ENCODE data around the gene ARRDC3. TPM values are rescaled to one million over a fixed set of nuclear protein-coding genes. Genes with fewer than 3 reads are reported as not detected.
"Not testable (repeated sequence)": the region's sequence is repeated elsewhere in the genome, so short reads cannot be mapped to it uniquely, and the experiment has no call there.

The ARRDC3 gene
- total RNA-seq, 2 donors from 2014 or later, result 30.5 to 60.7 TPM

DNA sequence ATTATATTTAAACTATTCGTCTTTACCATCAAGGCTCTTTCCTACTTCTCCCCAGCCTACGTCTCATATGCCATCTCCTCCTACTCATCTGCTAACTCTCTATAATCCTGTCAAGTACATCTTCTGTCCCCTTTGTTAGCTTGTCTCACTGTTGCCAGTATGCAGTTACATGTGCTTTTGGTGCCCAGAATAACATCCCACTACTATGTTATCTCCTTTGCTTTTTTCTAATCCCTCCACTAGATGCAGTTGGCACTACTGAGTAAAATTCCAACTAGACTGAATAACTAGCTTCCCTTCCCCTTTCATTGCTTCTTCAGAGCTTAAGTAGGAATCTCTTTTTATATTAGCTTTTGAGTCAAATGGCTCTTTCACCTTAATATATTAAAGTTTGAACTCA lies 3.0 kb upstream of the ARRDC3 start:
- H3K4me3 ChIP-seq (ENCODE audit: low read length), result no peak overlapping the region
- no peaks in the 10 kb centered on the region for H3K36me3 ChIP-seq (ENCODE audit: control insufficient read depth, insufficient read depth, low read length)
- TF ChIP-seq, protein P1, sequence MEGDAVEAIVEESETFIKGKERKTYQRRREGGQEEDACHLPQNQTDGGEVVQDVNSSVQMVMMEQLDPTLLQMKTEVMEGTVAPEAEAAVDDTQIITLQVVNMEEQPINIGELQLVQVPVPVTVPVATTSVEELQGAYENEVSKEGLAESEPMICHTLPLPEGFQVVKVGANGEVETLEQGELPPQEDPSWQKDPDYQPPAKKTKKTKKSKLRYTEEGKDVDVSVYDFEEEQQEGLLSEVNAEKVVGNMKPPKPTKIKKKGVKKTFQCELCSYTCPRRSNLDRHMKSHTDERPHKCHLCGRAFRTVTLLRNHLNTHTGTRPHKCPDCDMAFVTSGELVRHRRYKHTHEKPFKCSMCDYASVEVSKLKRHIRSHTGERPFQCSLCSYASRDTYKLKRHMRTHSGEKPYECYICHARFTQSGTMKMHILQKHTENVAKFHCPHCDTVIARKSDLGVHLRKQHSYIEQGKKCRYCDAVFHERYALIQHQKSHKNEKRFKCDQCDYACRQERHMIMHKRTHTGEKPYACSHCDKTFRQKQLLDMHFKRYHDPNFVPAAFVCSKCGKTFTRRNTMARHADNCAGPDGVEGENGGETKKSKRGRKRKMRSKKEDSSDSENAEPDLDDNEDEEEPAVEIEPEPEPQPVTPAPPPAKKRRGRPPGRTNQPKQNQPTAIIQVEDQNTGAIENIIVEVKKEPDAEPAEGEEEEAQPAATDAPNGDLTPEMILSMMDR (conservative IDR thresholded peaks at IDR 0.05), result peak; percentile 40
- 86% methylated on average over 2 of the region's 2 CpGs; no CpG with 5 or more reads in 1 of the 2 experiments for whole genome bisulfite sequencing, 2 experiments (ENCODE audit: insufficient coverage in 1 of 2, insufficient read length in 1 of 2)
- H3K4me1 Mint-ChIP-seq, result peaks cover 8% of the 10 kb centered on the region
- H3K4me1 ChIP-seq (ENCODE audit: control insufficient read depth, insufficient read depth, low read length), result no peaks in the 10 kb centered on the region
- H3K27ac Mint-ChIP-seq, result no peak overlapping the region
- H3K9ac ChIP-seq (ENCODE audit: extremely low read depth, low read length, poor library complexity, severe bottlenecking), result no peak overlapping the region
- no peaks in the 10 kb centered on the region for H3K27me3 Mint-ChIP-seq (ENCODE audit: insufficient read depth)
- H3K9me3 Mint-ChIP-seq, result peaks cover 7% of the 10 kb centered on the region
- peaks cover 4% of the 10 kb centered on the region for H3K9me3 ChIP-seq (ENCODE audit: control insufficient read depth, low read length)
- no peak overlapping the region for H3K4me3 Mint-ChIP-seq
- DNase-seq, result no peak
- H3K36me3 Mint-ChIP-seq (ENCODE audit: low read depth), result peaks cover 5% of the 10 kb centered on the region
- no peak overlapping the region for H3K27ac ChIP-seq (ENCODE audit: low read depth, low read length)
- H3K27me3 ChIP-seq (ENCODE audit: control insufficient read depth, insufficient read depth, low read length, poor library complexity, severe bottlenecking), result no peaks in the 10 kb centered on the region

DNA sequence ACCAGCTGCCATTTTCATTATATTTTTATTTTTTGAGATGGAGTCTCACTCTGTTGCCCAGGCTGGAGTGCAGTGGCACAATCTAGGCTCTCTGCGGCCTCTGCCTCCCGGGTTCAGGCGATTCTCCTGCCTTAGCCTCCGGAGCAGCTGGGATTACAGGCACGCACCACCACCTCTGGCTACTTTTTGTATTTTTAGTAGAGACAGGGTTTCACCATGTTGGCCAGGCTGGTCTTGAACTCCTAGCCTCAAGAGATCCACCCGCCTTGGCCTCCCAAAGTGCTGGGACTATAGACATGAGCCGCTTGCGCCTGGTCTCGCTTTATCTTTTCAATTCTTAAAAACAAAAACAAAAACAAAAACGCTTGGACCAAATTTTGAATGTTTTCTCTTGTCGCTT lies 2.5 kb upstream of the ARRDC3 start:
- not testable (repeated sequence) for H3K27ac ChIP-seq (ENCODE audit: low read depth, low read length); H3K36me3 Mint-ChIP-seq (ENCODE audit: low read depth); H3K4me3 ChIP-seq (ENCODE audit: low read length); H3K36me3 ChIP-seq (ENCODE audit: control insufficient read depth, insufficient read depth, low read length); H3K27me3 ChIP-seq (ENCODE audit: control insufficient read depth, insufficient read depth, low read length, poor library complexity, severe bottlenecking); H3K4me3 Mint-ChIP-seq; DNase-seq; H3K4me1 Mint-ChIP-seq; H3K9me3 Mint-ChIP-seq; H3K27ac Mint-ChIP-seq; H3K9ac ChIP-seq (ENCODE audit: extremely low read depth, low read length, poor library complexity, severe bottlenecking); H3K9me3 ChIP-seq (ENCODE audit: control insufficient read depth, low read length); H3K4me1 ChIP-seq (ENCODE audit: control insufficient read depth, insufficient read depth, low read length); H3K27me3 Mint-ChIP-seq (ENCODE audit: insufficient read depth)
- 88 to 94% methylated on average over 10 to 11 of the region's 11 CpGs for WGBS, 2 experiments (ENCODE audit: insufficient coverage in 1 of 2, insufficient read length in 1 of 2)

DNA sequence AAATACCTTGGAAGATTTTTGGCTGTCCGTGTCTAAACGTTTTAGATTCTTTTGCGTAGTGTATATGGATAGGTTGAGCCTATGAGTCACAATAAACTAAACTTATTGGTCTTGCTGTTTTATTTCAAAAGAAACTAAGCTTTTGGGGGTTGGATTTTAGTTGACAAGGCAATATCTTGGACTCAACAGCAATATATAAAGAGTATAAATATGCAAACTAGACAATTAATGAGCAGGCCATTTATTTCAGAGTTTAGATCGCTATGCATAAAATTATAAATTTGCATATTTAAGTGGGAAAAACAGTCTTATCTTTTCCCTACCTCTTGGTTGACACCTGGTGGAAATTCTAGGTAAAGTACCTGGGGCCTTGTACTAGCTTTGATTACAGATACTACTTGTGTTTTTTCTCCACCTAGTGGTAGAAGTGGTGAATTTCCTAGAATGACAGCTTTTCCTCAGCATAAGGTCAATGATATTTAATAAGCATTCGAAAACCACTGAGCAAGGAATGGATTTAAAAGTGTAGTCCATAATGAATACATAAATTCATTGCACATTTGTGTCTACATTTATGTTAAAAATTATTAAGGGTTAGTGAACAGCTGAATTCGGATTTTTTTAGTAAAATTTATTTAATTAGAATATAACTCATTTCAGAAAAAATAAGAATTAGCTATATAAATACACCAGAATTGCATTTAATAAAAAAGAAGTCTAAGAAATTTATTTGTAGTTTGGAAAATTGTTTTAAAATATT lies 1.7 kb upstream of the ARRDC3 start:
- TF ChIP-seq, protein P1 (conservative IDR thresholded peaks at IDR 0.05), result peak; percentile 98
- Mint-ChIP-seq H3K27me3 (ENCODE audit: insufficient read depth) (no peaks in the 10 kb centered on the region), H3K36me3 (ENCODE audit: low read depth) (peaks cover 5% of the 10 kb centered on the region), H3K4me1 (peaks cover 8% of the 10 kb centered on the region), H3K9me3 (peaks cover 7% of the 10 kb centered on the region), H3K4me3 (peak overlapping the region; percentile 82), H3K27ac (peak overlapping the region; percentile 96)
- DNase-seq, result peak; percentile 66
- Histone ChIP-seq H3K27me3 (ENCODE audit: control insufficient read depth, insufficient read depth, low read length, poor library complexity, severe bottlenecking) (no peaks in the 10 kb centered on the region), H3K9me3 (ENCODE audit: control insufficient read depth, low read length) (peaks cover 4% of the 10 kb centered on the region), H3K4me1 (ENCODE audit: control insufficient read depth, insufficient read depth, low read length) (no peaks in the 10 kb centered on the region), H3K9ac (ENCODE audit: extremely low read depth, low read length, poor library complexity, severe bottlenecking) (peak overlapping the region; percentile 79), H3K4me3 (ENCODE audit: low read length) (peak overlapping the region; percentile 95), H3K27ac (ENCODE audit: low read depth, low read length) (peak overlapping the region; percentile 96), H3K36me3 (ENCODE audit: control insufficient read depth, insufficient read depth, low read length) (no peaks in the 10 kb centered on the region)
- 5 to 30% methylated on average over 2 to 5 of the region's 6 CpGs for WGBS, 2 experiments (ENCODE audit: insufficient coverage in 1 of 2, insufficient read length in 1 of 2)

Data from endodermal cell (in vitro differentiated cells).